ENCODE measurements around the gene DDX49.
"Not testable (repeated sequence)": the region's sequence is repeated elsewhere in the genome, so short reads cannot be mapped to it uniquely, and the experiment has no call there.

Gene DDX49

GRCh38 chr19:18895824-18896341 is 23.6 kb upstream of the DDX49 start, which contains the start of gene CERS1:
CERS1 (minus strand) TSS chr19:18896158; CDS start chr19:18896072, 86 bp downstream.
- peak; percentile 5 for DNase-seq

DNA sequence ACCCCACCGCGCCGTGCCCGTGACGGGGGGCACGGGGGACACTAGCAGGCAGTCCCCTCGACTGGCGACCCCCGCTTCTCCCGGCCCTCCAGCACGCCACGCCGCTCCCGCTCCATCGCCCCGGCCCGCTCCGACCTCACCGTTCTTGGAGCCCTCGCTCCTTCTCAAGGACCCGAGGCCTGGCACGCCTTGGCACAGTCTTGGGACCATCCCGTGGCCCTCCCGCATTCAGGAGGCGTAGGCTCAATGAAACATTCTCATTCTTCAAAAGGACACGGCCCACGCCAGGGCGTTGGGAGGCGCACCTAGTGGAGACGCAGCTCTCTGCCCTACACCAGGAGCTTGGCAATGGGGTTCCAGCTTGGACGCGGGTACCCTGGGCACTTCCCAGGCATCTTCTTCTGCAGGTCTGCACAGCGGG is 23.1 kb upstream of the DDX49 start:
- no peak for DNase-seq

GRCh38 chr19:18897094-18898029 is 22.2 kb upstream of the DDX49 start:
- DNase-seq: no peak

DNA sequence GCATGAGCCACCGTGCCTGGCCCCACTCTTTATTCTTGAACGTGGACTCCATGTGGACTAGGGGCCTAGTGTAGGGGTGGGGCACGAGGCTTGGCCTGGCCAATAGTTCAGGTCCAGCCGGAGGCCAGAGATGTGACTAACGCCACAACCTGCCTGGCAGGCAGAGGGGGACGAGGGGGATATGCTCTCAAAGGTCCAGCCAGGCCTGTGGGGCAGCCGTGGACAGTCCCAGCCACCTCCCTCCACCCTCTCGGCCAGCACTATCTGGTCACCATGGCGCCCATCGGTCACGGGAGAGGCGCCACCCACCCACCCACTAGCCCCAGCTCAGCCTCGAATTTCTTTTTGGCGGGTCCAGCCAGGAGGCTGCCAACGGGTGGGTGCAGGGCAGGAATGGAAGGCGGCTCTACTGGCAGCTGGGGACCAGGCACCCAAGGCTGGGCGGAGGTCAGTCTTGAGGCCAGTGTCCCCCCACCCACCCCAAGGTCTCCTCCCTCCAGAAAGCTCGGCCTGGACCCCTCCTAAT is 21.4 kb upstream of the DDX49 start:
- no peak for DNase-seq

DNA sequence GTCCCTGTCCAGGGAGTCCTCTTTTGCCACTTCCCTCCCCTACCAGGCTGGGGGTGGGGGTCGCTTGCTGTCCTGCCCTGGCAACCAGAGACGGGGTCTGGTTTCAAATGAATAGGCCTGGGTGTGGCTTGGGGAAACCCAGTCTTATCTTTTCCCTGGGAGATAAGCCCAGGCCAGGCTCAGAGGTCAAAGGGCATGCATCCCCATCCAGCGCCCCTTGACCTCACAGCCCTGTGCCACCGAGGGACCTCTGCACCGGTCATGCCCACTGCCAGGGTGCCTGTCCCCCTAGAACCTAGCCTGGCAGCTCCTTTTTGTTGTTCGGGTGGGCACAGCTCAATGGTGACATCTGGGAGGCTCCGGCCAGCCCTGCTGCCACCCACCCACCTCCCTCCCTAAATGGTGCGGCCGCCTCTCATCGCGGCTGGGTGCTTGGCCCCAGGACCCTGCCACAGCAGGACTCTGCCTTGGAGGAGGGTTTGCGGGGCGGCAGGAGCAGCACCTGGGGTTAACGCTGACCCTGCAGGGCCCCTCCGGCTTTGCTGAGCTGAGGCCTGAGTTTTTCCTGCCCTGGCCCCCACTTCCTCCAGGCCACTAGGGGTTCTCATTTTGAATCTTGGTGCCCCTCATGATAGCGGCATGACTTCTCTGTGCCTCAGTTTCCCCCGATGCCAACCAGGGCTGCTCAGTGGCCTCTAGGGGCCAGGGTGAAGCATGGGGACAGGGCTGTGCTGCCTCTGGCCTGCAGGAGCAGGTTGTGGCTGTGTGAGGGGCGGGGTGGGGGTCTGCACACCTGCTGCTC is 20.7 kb upstream of the DDX49 start:
- DNase-seq: no peak

DNA sequence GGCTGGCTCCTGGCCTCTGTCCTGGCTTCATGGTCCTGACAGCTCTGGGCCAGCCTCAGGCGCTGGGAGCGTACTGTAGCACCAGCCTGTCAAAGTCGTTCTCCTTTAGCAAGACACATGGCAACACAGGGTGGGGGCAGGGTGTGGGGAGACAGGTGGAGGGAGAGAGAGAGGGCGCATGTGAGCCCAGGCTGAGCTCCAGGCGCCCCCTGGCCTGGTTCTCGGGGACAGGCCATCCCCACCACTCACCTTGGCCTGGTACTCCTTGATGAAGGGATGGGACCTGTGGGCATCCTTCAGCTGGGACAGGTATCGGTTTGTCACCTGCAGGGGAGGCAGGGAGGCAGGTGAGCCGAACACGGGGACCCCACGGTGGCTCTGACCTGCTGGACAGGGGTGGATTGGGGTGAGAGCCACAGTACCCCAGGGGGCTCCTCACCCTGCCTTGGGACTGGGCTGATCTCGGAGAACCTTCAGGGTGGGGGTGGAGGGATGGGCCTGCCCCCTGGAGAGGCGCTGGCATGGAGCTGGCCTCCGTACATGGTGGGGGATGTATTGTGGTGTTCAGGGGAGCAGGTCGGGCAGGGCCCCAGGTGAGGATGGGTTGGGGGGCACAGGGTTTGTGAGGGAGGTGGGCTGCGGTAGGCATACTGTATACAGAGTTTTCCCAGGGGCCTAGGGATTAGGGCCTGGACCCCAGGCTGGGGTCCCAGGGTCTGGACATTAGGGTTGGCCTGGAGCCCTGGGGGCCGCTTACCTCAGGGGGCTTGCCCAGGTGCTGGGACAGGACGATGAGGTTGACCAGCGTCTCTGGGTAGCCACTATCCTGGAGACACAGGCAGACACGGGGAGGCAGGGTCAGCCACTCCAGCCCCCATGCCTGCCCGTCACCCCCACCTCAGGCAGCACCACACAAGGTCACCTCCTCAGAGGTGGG is 19.6 kb upstream of the DDX49 start:
- no peak for DNase-seq

DNA sequence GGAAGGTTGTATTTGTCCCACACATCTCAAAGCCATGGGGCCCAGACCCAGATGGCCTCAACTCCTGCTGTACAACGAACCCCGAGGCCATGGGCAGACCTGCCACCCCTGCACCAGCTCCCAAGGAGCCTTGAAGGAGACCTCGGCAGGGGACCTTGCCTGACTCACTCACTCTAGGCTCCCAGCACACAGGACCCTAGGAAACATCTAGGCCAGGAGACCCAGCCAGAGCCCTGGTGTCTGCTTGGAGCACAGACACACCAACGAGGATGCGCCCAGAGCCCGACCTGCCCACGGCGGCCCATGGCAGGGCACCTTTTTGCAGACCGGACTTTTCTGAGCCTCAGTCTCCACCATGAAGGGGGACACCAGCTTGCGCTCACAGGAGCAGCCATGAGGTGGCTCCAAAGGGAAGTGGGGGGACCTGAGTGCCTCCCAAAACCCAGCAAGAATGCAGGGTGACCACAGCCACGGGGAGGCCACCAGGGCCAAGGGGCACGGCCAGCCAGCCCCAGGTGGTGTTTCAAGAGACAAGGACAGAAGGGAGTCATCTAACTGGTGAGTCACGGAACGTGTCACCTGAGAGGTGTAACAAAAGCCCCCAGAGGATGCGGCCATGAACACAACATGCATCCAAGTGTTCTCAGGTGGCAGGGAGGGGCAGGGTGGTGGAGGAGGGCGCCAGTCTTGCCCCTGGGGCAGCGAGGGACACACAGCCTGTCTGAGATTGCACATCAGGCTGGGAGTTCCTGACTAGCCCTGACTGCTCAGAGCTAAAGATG is 18.6 kb upstream of the DDX49 start:
- DNase-seq: no peak

- no peak for DNase-seq
These were observed 18.0 kb upstream of the DDX49 start for GRCh38 chr19:18901491-18901890.

DNA sequence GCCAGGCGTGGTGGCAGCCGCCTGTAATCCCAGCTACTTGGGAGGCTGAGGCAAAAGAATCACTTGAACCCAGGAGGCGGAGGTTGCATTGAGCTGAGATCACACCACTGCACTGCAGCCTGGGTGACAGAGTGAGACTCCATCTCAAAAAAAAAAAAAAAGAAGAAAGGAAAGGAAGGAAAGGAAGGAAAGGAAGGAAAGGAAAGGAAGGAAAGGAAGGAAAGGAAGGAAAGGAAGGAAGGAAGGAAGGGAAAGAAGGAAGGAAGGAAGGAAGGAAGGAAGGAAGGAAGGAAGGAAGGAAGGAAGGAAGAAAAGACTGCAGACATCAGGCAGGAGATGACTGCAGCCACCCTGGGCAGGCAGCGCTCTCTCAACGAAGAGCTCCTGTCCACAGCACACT is 17.0 kb upstream of the DDX49 start:
- DNase-seq: not testable (repeated sequence)

DNA sequence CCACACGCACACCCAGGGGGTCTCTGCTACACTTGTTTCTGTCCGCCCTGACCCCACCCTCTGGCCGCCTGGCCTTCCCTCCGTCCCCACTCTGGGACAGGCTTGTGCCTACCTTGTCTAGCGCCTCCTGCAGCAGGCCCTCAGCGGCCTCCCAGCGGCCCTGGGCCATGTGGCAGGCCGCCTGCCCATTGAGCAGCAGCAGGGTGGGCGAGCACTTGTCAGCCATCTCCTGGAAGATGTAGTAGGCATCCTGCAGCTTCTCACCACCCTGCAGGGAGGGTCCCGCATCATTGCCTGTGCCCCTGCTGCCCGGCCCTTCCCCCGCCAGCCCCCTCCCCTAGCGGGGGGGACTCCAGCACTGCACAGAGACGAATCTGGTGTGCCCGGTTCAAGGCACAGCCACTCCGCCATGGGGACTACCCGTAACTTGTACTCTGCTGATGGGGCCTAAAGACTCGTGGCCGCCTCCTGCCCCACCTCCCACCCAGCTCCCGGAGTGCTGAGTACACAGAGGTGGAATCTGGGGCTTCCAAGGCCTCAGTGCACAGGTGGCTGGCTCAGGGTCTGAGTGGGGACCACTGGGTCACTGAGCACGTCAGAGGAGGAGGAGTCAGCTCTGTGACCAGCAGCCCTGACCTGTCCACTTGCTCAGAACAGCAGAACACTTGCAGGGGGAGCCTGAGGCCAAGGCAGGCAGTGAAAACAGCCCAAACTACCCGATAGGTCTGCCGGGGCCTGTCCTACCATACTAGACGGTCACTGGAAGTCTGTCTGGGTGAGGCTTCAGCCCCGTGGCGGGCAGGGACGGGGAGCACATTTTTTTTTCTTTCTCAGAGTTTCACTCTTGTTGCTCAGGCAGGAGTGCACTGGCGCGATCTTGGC is 16.1 kb upstream of the DDX49 start:
- no peak for DNase-seq

- DNase-seq: no peak
These were observed 15.0 kb upstream of the DDX49 start for GRCh38 chr19:18904334-18905057.

DNA sequence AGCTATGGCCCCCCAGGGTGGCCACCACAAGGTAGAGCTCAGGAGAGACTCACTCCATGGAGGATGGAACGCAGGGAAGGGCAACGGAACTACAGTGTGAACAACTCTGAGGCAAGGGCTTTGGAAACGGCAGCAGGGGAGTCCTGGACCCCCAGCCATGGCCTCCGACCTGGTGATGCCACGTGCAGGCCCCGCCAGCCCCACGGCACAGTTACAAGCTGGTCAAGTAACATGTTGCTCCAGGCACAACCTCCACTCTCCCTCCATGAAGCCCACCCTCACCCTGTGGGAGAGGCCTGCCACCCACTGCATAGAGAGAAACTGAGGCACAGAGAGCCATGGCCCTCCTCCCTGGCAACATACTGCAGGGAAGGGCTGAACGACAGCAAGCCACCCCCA is 14.5 kb upstream of the DDX49 start:
- no peak for DNase-seq

DNA sequence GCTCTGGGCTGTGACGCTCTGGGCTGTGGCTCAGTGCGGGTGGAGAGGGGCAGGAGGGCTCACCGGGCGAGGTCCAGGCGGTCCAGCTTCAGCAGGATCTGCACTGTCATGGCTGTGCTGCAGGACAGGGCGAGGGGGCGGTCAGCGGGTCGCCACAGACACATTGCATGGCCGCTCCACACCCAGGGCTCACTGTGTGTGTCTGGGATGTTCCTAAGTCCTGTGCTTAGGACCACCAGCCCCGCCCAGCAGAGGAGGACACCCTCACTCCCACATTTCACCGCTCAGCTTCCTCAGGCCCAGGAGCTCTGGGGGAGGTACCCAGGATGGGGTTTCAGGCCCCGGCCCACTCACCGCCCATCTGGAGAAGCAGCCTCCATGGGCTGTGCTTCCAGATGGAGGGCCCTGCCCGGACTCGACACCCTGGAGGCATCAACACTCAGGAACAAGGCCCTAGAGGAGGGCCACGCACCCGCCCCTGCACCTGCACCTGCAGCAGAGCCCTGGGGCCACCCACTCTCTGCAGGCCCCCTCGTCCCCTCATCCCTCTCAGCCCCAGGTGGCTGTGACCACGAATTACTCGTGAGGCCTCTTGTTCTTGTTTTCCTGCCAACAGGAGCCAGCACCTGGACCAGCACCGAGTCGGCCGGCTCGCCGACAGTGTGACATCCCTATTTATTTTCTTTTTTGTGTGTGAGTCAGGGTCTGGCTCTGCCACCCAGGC is 13.8 kb upstream of the DDX49 start:
- no peak for DNase-seq

GRCh38 chr19:18906605-18907519 is 12.7 kb upstream of the DDX49 start:
- no peak for DNase-seq

GRCh38 chr19:18908917-18909619 is 10.4 kb upstream of the DDX49 start:
- DNase-seq: no peak

- no peak for DNase-seq
These were observed 9.5 kb upstream of the DDX49 start for GRCh38 chr19:18910010-18910409.

GRCh38 chr19:18910801-18911436 is 8.6 kb upstream of the DDX49 start:
- no peak for DNase-seq

All from DMS79 treated with DMSO at 0.1 percent for 48 hours (cell line).